ENCODE results near the gene SIPA1L3.

GRCh38 chr19:37988758-37989635 lies 82.0 kb downstream of the SIPA1L3 start:
- no peak for TF ChIP-seq CTCF (IDR thresholded peaks at IDR 0.05 in 2 of 3, conservative IDR thresholded peaks at IDR 0.05 in 1 of 3; ENCODE audit: control insufficient read depth in 2 of 3, extremely low read depth in 1 of 3, insufficient read depth in 1 of 3, low read depth in 3 of 3, low read length in 3 of 3)
- TF ChIP-seq POLR2AphosphoS5 (IDR thresholded peaks at IDR 0.05; ENCODE audit: low read length) = no peak
- no peak for TF ChIP-seq MEF2A (IDR thresholded peaks at IDR 0.05; ENCODE audit: insufficient read depth, low read depth, low read length)
- TF ChIP-seq EGR1 (IDR thresholded peaks at IDR 0.05; ENCODE audit: borderline replicate concordance in 1 of 2, low read depth in 2 of 2, low read length in 2 of 2) = no peak
- no peak for TF ChIP-seq TCF7 (IDR thresholded peaks at IDR 0.05; ENCODE audit: borderline replicate concordance)
- TF ChIP-seq RAD21 (IDR thresholded peaks at IDR 0.05; ENCODE audit: insufficient read depth, low read depth, low read length) = no peak
- TF ChIP-seq SIN3A (IDR thresholded peaks at IDR 0.05; ENCODE audit: low read depth, low read length) = no peak
- no peak for TF ChIP-seq CBX3 (IDR thresholded peaks at IDR 0.05; ENCODE audit: borderline replicate concordance, low read depth)
- no peak for TF ChIP-seq GABPA (IDR thresholded peaks at IDR 0.05; ENCODE audit: low read depth)
- no peak for TF ChIP-seq EZH2 (IDR thresholded peaks at IDR 0.05; ENCODE audit: borderline replicate concordance, control insufficient read depth, low read depth, low read length)
- TF ChIP-seq CREB1 (IDR thresholded peaks at IDR 0.05; ENCODE audit: low read depth) = no peak

Measured in GM12878 (cell line).